NCI-H128 (cell line): ENCODE data around the gene AKAP7.
"Not testable (repeated sequence)": the region's sequence is repeated elsewhere in the genome, so short reads cannot be mapped to it uniquely, and the experiment has no call there.

Experiments
- DNase-seq: peaks from one replicate; lab custom pipeline; 2025; ENCODE audit not compliant: unreplicated experiment; lab: John Stamatoyannopoulos, UW

Gene AKAP7

DNA sequence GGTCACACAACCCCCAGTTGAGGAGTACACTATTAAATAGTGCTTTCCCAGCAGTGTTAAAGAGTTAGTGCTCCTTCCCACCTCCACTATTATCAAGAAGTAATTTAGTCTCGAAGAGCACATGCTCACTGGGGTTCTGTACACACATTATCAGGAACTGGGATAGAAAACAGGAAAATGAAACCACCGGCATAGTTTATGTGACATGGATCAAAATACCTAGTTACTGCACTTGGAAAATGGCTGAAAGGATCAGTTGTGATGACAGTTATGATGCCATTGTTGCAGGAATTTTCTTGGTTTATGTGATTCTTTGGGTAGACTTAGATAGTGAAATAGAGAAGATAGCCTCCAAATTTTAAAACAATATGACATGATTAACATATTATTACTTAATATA lies 152.9 kb downstream of the AKAP7 start:
- DNase-seq, result no peak

DNA sequence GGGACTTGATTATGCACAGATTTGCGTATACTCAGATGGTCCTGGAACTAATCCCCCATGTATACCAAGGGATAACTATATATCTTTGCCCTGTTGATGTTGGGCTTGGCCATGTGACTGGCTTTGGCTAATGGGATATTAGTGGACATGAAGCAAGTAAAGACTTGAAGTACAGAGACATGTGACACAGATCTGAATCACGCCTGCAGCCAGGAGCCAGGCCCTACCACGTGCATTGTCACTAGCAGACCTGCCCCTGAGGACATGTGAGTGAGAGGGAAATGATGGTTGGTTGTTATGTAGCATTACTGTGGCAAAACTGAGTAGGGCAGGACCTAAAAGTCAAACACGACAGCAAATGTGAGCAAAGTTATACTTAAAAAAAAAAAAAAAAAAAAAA lies 155.7 kb downstream of the AKAP7 start:
- DNase-seq, result no peak

DNA sequence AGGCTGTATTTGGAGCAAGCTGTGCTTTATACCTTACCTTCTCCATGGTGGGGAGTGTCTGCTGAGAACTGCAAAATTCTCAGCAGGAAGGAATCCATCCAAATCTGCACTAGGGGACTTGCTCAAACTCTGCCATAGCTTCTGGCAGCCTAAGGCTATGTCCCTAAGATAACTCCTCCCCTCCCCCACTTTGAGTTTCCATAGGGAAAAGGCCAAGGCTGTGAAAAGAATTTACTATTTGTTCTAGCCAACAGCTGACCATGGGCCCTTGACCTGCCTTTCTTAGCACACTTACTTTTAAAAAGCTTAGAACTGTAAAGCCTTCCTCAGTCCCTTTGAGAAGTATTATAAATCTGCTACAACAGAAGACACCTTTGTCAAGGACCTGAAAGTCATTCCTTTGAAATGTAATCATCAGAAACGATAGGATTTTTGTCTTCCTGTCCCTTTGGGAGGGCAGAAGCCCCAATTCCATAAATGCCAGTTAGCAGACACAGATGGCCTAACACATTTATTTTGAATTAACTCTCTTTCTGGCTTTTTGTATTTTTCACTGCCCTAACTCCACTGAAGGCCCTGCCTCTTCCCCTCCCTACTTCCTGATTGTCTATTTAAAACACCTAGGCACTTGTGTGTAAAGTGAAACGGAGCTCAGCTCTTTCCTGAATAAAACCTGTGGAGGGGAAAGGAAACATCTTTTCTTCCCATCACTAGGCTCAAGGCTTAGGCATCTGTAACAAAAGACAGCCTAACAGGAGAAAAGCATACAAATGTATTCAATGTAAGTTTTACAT lies 157.1 kb downstream of the AKAP7 start:
- no peak for DNase-seq

DNA sequence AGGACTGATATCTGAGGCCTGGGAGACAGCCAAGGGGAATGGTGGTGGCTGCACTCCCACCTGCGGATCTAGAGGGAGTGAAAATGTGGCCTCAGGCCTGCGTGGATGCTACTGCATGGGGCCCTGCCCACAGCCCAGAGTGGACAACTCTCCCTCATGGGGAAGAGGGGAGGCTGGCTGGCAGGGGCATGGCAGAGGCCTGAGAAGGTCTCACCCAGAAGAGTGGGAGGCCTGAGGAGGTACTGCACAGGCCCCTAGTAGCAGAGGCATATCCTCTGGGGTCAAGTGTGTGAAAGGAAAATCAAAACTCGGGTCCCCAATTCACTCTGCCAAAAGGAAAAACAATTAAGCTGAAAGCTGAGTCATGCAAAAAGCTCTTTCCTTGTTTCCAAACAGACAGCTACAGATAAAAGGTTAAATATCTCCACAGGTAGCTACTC lies 158.2 kb downstream of the AKAP7 start:
- DNase-seq, result no peak

DNA sequence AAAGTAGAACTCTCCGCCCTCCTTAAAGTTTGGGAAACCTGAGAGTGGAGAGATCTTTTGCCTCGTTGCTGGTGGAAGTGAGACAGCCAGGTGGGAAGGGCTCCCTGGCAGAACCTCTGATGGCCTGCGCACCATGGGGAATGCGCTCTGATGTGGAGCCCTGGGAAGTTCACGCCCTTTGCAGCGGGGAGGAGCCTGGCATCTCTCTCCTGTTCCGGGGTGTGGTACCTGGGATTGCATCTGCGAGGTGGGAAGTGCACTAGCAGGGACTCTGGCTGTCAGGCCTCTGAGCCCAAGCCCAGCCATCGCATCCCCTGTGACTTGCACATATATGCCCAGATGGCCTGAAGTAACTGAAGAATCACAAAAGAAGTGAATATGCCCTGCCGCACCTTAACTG lies 159.8 kb downstream of the AKAP7 start:
- DNase-seq, result no peak

DNA sequence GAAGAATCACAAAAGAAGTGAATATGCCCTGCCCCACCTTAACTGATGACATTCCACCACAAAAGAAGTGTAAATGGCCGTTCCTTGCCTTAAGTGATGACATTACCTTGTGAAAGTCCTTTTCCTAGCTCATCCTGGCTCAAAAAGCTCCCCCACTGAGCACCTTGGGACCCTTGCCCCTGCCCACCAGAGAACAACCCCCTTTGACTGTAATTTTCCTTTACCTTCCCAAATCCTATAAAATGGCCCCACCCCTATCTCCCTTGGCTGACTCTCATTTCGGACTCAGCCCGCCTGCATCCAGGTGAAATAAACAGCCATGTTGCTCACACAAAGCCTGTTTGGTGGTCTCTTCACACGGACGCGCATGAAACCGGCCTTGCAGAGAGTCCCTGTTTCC lies 165.6 kb downstream of the AKAP7 start:
- not testable (repeated sequence) for DNase-seq

DNA sequence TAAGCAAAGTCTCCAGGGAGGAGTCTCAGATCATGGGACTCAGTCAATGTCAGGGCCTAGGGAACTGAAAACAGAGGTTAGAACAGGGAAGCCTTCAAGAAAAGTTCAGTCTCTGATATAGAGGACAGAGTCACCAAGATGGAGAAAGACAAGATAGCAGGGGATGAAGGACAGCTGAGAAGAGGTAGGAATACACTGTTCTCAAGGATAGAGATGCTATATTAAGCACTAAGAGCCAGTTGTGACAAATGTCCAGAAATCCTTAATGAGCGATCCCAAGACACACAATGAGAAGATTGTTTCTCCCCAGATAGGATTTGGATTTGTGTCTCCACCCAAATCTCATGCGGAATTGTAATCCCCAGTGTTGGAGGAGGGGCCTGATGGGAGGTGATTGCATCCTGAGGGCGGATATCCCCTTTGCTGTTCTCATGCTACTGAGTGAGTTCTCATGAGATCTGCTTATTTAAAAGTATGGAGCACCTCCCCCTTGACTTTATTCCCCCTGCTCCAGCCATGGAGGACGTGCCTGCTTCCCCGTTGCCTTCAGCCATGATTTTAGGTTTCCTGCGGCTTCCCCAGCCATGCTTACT lies 168.2 kb downstream of the AKAP7 start:
- no peak for DNase-seq

DNA sequence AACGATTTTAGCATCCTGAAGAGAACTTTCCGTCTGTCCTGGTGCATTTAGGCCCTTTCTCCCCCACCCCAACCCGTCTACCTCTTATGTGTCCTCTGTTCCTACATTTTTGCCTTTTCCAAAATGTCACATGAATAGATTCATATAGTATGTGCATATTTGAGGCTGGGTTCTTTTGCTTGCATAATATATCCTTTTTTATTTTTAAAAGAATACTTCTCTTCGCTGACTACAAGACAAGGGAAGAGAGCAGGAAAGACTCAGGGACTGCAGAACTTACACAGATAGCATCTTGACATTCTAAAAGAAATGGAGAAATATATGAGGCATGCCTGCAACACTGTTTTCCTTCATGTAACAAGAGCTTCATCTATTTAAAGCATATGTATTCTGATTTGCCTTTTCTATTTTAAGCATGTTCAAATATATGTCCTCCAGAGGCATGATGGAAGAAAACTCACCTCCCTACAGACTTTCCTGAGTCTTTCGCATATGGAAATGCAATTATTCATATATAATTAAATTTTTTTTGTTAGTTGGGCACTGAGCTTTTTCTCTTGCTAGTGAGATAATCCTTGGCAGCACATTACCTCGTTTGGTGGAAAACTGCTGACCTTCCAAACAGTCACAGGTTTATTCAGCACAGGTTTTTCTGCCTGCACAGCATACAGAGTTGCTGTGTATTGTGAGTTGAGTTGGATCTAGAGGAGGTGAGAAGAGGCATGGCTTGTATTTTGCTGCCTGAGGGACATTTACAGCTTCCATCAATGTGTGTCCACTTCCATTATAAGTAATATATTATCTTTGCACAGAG lies 170.0 kb downstream of the AKAP7 start:
- DNase-seq, result no peak

DNA sequence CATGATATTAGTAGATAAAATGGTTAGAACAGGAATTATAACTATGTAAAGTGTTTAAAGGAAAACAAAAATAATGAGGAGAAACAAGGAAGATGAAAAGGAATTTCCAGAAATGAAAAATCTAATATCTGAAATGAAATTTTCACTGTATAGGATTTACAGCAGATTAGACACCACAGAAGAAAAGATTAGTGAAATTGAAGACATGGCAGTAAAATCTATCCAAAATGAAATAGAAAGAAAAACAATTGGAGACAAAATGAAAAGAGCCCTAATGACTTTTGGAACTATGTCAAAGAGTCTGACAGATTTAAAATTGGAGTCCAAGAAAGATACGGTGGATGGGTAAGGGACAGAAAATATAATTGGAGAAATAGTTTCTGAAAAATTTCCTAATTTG lies 174.2 kb downstream of the AKAP7 start:
- no peak for DNase-seq

DNA sequence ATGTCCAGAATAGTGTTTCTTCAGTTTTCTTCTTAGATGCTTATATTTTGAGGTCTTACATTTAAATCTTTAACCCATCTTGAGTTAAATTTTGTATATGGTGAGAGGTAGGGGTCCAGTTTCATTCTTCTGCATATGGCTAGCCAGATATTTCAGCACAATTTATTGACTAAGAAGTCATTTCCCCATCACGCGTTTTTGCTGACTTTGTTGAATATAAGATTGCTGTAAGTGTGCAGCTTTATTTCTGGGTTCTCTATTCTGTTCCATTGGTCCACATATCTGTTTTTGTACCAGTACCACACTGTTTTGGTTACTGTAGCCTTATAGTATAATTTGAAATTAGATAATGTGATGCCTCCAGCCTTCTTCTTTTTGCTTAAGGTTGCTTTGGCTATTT lies 179.6 kb downstream of the AKAP7 start:
- DNase-seq, result no peak

DNA sequence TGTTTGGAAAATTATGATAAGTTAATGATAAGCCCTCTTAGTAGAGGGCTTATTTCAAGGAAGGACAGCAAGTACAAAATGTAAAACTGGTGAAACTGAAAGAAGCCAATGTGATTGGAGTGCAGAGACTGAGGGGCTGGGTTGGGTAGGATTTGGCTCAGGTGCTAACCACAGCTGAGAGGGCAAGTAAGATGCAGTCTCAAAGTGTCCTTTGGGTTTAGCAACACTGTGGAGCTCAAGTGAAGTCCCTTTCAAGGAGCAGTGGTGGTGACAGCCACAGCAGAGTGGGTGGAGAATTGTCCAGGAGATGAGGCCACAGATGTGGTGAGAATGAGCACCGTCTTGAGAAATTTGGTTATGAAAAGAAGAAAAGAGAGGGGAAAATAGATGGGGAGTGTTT lies 181.4 kb downstream of the AKAP7 start:
- DNase-seq, result no peak

DNA sequence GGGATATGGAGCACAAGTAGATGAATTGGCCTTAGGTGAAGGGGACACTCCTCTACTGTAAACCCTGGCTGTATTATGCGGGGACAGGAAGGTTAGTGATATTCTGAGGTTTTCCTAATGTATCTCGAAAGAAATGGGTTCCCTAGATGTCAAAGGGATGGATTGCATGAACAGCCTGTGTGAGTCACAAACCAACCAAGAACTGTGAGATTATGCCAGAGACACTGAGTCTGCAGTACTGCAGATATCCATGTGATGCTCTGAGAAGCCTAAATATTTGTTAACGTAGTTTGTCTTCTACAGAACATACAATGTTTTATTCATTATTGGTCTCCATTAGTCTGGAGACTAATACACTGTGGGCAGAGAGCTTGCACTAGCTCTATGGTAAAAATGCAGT lies 182.2 kb downstream of the AKAP7 start:
- DNase-seq, result no peak

DNA sequence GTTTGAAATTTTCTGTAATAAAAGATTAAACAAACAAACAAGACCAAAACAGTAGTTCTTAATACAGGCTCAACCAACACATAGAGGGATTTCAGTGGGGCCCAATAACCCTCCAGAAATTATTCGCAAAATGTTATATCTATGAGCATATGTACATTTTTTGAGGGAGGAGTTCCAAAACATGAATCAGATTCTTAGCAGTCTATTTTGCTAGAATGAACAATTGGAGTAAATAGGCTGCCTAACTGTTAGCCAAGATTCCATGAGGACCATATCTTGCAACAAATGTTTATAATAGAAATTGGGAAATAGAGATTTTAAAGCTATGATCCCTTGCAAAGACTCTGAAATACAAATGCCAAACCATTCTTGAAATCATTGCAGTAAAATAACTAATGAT lies 186.3 kb downstream of the AKAP7 start:
- no peak for DNase-seq

DNA sequence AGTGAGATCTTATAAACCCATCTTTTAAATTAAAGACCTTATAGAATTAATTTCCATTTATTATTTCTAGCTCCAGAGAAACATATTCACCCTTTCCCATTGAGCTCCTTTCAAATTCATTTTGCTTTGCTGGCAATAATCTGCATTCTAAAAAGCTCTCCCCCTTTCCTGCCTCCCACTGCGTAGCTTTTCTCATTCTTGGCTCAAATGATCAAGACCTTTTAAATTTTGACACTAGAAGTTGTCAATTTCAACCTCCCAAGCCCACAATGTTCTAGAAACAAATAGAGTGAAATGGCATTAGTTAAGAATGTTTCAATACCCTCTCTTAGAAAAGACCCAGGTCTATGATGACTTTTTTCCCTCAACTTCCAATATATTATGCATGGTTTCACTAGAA lies 186.9 kb downstream of the AKAP7 start:
- no peak for DNase-seq

DNA sequence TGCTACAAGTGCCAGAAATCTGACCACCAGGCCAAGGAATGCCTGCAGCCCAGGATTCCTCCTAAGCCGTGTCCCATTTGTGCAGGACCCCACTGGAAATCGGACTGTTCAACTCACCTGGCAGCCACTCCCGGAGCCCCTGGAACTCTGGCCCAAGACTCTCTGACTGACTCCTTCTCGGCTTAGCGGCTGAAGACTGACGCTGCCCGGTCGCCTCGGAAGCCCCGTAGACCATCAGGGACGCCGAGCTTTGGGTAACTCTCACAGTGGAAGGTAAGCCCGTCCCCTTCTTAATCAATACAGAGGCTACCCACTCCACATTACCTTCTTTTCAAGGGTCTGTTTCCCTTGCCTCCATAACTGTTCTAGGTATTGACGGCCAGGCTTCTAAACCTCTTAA lies 190.4 kb downstream of the AKAP7 start:
- DNase-seq, result not testable (repeated sequence)

DNA sequence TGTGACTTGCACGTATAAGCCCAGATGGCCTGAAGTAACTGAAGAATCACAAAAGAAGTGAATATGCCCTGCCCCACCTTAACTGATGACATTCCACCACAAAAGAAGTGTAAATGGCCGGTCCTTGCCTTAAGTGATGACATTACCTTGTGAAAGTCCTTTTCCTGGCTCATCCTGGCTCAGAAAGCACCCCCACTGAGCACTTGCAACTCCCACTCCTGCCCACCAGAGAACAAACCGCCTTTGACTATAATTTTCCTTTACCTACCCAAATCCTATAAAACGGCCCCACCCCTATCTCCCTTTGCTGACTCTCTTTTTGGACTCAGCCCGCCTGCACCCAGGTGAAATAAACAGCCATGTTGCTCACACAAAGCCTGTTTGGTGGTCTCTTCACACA lies 193.5 kb downstream of the AKAP7 start:
- DNase-seq, result not testable (repeated sequence)

DNA sequence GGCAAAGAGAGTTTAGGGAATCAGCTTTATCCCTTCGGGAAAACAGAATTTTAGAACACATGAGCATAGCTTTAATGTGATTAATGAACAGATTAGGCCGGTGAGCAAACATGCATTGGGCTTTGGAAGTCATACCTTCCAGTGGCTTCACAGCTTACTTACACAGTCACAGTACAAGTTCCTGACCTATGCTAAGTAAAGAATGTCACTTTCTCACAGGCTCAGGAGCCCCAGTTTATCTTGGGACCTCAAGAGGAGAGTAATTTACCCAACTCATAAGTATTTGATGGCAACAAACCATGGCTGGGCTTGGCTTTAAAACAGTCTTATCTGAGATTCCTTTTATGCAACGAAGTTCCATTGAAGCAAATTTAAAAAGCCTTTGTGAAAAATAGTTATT lies 195.9 kb downstream of the AKAP7 start:
- DNase-seq, result no peak

DNA sequence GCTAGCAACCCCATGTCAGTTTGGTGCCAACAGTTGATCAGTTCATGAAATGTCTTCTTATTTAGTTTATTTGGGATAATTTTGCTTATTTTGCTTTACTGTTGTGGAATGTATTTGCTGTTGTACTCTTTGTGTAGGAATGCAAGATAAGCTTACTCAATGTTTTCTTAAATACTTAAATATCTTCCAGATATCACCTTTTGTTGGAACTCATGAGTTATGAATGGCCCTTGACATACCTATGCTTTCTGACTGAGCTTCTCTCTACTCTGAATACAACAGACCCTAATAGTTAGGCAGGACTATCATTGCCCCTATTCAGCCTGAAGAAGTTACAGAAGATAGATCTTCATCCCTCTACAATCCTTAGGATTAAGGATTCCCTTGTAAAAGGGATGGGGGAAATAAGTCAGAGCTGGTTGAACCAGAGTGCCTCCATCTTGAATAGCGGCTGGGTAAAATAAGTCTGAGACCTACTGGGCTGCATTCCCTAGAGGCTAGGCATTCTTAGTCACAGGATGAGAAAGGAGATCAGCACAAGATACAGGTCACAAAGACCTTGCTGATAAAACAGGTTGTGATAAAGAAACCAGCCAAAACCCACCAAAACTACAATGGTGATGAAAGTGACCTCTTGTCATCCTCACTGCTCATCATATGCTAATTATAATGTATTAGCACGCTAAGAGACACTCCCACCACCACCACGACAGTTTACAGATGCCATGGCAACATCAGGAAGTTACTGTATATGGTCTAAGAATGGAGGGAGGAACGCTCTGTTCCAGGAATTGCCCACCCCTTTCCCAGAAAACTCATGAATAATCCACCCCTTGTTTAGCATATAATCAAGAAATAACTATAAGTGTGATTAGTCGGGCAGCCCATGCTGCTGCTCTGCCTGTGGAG lies 196.9 kb downstream of the AKAP7 start:
- DNase-seq, result no peak
